H1 (cell line): ENCODE data around the gene NOL4L. TPM values are rescaled to one million over a fixed set of nuclear protein-coding genes. Genes with fewer than 3 reads are reported as not detected.

Experiments
- CTCF ChIA-PET: fragments of 300-600 bp; sonication (Branson Sonifier 250); formaldehyde crosslinking; loops from one replicate; lab custom pipeline; 2021; ENCODE audit not compliant: partially characterized antibody; lab: Charles Lee
- POLR2A ChIA-PET: fragments of 300-600 bp; sonication (Branson Sonifier 250); formaldehyde crosslinking; loops from one replicate; lab custom pipeline; 2021; ENCODE audit warnings: inconsistent platforms; ENCODE audit not compliant: partially characterized antibody; lab: Charles Lee
- DNase-seq, 2 experiments: peaks; one replicate each; pipeline versions ENCODE4 v3.0.0 to v3.0.0-alpha.2; 2010 to 2022; ENCODE audit warnings: low spot score in 2 of 2, low read depth in 1 of 2, mixed read lengths in 1 of 2
- FAIRE-seq: peaks from 2 replicates; lab custom pipeline; 2011; peaks lifted over from hg19 to GRCh38; lab: Jason Lieb, UNC
- H2AFZ ChIP-seq: 2 replicates; pipeline ENCODE4 v1.8.1; 2012; ENCODE audit warnings: low read length, inconsistent platforms
- H2AK5ac ChIP-seq: 2 replicates; pipeline ENCODE4 v1.6.1; 2013; ENCODE audit warnings: low read depth, low read length
- H2BK120ac ChIP-seq: replicated peaks from 2 replicates; pipeline ENCODE3; 2013; ENCODE audit warnings: low read depth, low read length, inconsistent platforms
- H2BK12ac ChIP-seq: 2 replicates; pipeline ENCODE4 v1.6.1; 2013; ENCODE audit warnings: low read depth, low read length
- H2BK15ac ChIP-seq: 2 replicates; pipeline ENCODE4 v1.6.1; 2013; ENCODE audit warnings: low read length
- H2BK20ac ChIP-seq: 2 replicates; pipeline ENCODE4 v1.6.1; 2013; ENCODE audit warnings: low read length
- H2BK5ac ChIP-seq: 2 replicates; pipeline ENCODE4 v1.6.1; 2013; ENCODE audit warnings: low read depth, low read length
- H3K14ac ChIP-seq: 2 replicates; pipeline ENCODE4 v1.6.1; 2013; ENCODE audit warnings: inconsistent platforms; ENCODE audit not compliant: insufficient read length
- H3K18ac ChIP-seq: 2 replicates; pipeline ENCODE4 v1.6.1; 2013; ENCODE audit warnings: low read length; ENCODE audit errors: extremely low read depth
- H3K23ac ChIP-seq: 2 replicates; pipeline ENCODE4 v1.6.1; 2013; ENCODE audit warnings: inconsistent platforms; ENCODE audit not compliant: insufficient read length
- H3K23me2 ChIP-seq: 2 replicates; pipeline ENCODE4 v1.6.1; 2013; ENCODE audit warnings: low read depth, low read length
- H3K27ac ChIP-seq: 2 replicates; pipeline ENCODE4 v1.6.1; 2011; ENCODE audit warnings: low read depth, low read length, inconsistent platforms
- H3K27me3 ChIP-seq, 4 experiments: replicated peaks in 1 of 4; 1 replicate in 1 of 4; 2 replicates in 3 of 4; pipeline versions ENCODE4 v1.6.1 to v1.8.1; 2011 to 2013; ENCODE audit warnings: low read length in 3 of 4, mild to moderate bottlenecking in 3 of 4, inconsistent platforms in 2 of 4, mixed read lengths in 2 of 4, moderate library complexity in 1 of 4; ENCODE audit not compliant: control insufficient read depth in 3 of 4, insufficient read depth in 3 of 4; ENCODE audit errors: extremely low read depth in 1 of 4
- H3K36me3 ChIP-seq, 4 experiments: 2 replicates each; pipeline versions ENCODE4 v1.6.1 to v1.8.1; 2011 to 2013; ENCODE audit warnings: mild to moderate bottlenecking in 4 of 4, low read length in 3 of 4, moderate library complexity in 2 of 4, control low read depth in 1 of 4, inconsistent platforms in 1 of 4; ENCODE audit not compliant: insufficient read depth in 4 of 4, control insufficient read depth in 2 of 4
- H3K4ac ChIP-seq: replicated peaks from 2 replicates; pipeline ENCODE3; 2013; ENCODE audit warnings: low read length, low read depth, mixed read lengths, inconsistent platforms; ENCODE audit not compliant: insufficient read length
- H3K4me1 ChIP-seq, 4 experiments: replicated peaks in 1 of 4; 1 replicate in 1 of 4; 2 replicates in 3 of 4; pipeline versions ENCODE4 v1.6.1 to v1.8.1; 2011 to 2013; ENCODE audit warnings: low read length in 3 of 4, inconsistent platforms in 2 of 4, mixed read lengths in 1 of 4; ENCODE audit not compliant: insufficient read depth in 4 of 4, control insufficient read depth in 3 of 4
- H3K4me2 ChIP-seq, 2 experiments: 2 replicates each; pipeline versions ENCODE4 v1.6.1 to v1.8.1; 2011 to 2013; ENCODE audit warnings: low read depth in 2 of 2, low read length in 2 of 2, control low read depth in 1 of 2, inconsistent platforms in 1 of 2, mild to moderate bottlenecking in 1 of 2; ENCODE audit not compliant: insufficient read depth in 1 of 2
- H3K4me3 ChIP-seq, 4 experiments: fragments of 200-600, 300-600 bp in 1 of 4; sonication (generic), shearing (Covaris generic), sonication (Bioruptor Twin) in 1 of 4; 2 replicates each; pipeline versions ENCODE4 v1.5.1 to v1.8.1; 2011 to 2016; ENCODE audit warnings: low read length in 4 of 4, low read depth in 3 of 4, control low read depth in 2 of 4, inconsistent platforms in 2 of 4, mild to moderate bottlenecking in 2 of 4, mixed read lengths in 1 of 4, moderate library complexity in 1 of 4; ENCODE audit not compliant: insufficient read depth in 2 of 4; ENCODE audit errors: extremely low read depth in 1 of 4
- H3K56ac ChIP-seq: replicated peaks from 2 replicates; pipeline ENCODE3; 2013; ENCODE audit warnings: low read depth, mild to moderate bottlenecking, mixed read lengths, low read length, inconsistent platforms; ENCODE audit not compliant: insufficient read length
- H3K79me1 ChIP-seq: 2 replicates; pipeline ENCODE4 v1.6.1; 2013; ENCODE audit warnings: low read depth, low read length, control low read depth
- H3K79me2 ChIP-seq, 2 experiments: 2 replicates each; pipeline versions ENCODE4 v1.6.1 to v1.8.1; 2012 to 2013; ENCODE audit warnings: low read length in 2 of 2, mild to moderate bottlenecking in 2 of 2, inconsistent platforms in 1 of 2; ENCODE audit not compliant: insufficient read depth in 2 of 2, control insufficient read depth in 1 of 2
- H3K9ac ChIP-seq, 4 experiments: replicated peaks in 1 of 4; 1 replicate in 1 of 4; 2 replicates in 3 of 4; pipeline versions ENCODE4 v1.6.1 to v1.8.1; 2011 to 2013; ENCODE audit warnings: low read depth in 3 of 4, low read length in 3 of 4, control low read depth in 2 of 4, mild to moderate bottlenecking in 2 of 4, moderate library complexity in 2 of 4, inconsistent platforms in 1 of 4; ENCODE audit errors: extremely low read depth in 1 of 4
- H3K9me3 ChIP-seq, 2 experiments: 2 replicates each; pipeline versions ENCODE4 v1.6.1 to v1.8.1; 2012 to 2013; ENCODE audit warnings: mild to moderate bottlenecking in 2 of 2, moderate library complexity in 2 of 2, control low read depth in 1 of 2, inconsistent platforms in 1 of 2, low read depth in 1 of 2, low read length in 1 of 2, mixed read lengths in 1 of 2; ENCODE audit not compliant: insufficient read depth in 2 of 2
- H4K20me1 ChIP-seq, 2 experiments: replicated peaks in 1 of 2; 2 replicates each; pipeline versions ENCODE3 to v1.8.1; 2011 to 2013; ENCODE audit warnings: inconsistent platforms in 2 of 2, low read length in 2 of 2, mild to moderate bottlenecking in 1 of 2; ENCODE audit not compliant: insufficient read depth in 2 of 2, control insufficient read depth in 1 of 2
- H4K5ac ChIP-seq: 2 replicates; pipeline ENCODE4 v1.6.1; 2013; ENCODE audit warnings: low read length, low read depth, mixed read lengths, inconsistent platforms; ENCODE audit not compliant: insufficient read length
- H4K8ac ChIP-seq: 2 replicates; pipeline ENCODE4 v1.8.0; 2013; ENCODE audit warnings: mild to moderate bottlenecking, moderate library complexity, low read length, inconsistent platforms; ENCODE audit not compliant: insufficient read depth; ENCODE audit errors: extremely low read depth
- H4K91ac ChIP-seq: replicated peaks from 2 replicates; pipeline ENCODE3; 2013; ENCODE audit warnings: low read length, mixed read lengths, inconsistent platforms; ENCODE audit not compliant: insufficient read length
- ASH2L ChIP-seq: fragments of 200-600, 300-600 bp; sonication (generic); IDR thresholded peaks from one replicate; pipeline ENCODE4 v1.7.1; 2017; ENCODE audit warnings: low read length
- BRCA1 ChIP-seq: IDR thresholded peaks from 2 replicates; pipeline ENCODE4 v1.6.1; 2012; ENCODE audit warnings: low read depth, low read length, improper control_type of control experiment
- CBX5 ChIP-seq: fragments of 300-800, 300-1000 bp; sonication (generic); IDR thresholded peaks from 2 replicates; pipeline ENCODE4 v1.7.1; 2016; ENCODE audit warnings: antibody characterized with exemption, low read length, low read depth
- CREB1 ChIP-seq: IDR thresholded peaks from 2 replicates; pipeline ENCODE4 v1.6.1; 2012; ENCODE audit warnings: inconsistent platforms
- GTF2F1 ChIP-seq: IDR thresholded peaks from 2 replicates; pipeline ENCODE4 v1.6.1; 2012; ENCODE audit warnings: low read depth, low read length, improper control_type of control experiment, borderline replicate concordance
- KDM1A ChIP-seq: fragments of 200-600, 300-600 bp; sonication (generic); IDR thresholded peaks from 2 replicates; pipeline ENCODE4 v1.7.1; 2016; ENCODE audit warnings: mild to moderate bottlenecking, low read length, borderline replicate concordance
- NRF1 ChIP-seq: IDR thresholded peaks from 2 replicates; pipeline ENCODE4 v1.6.1; 2011; ENCODE audit warnings: mild to moderate bottlenecking, low read depth, low read length, improper control_type of control experiment
- RAD21 ChIP-seq, 2 experiments: IDR thresholded peaks in 1 of 2; conservative IDR thresholded peaks in 1 of 2; 2 replicates each; pipeline ENCODE4 v1.6.1; 2011; ENCODE audit warnings: low read depth in 2 of 2, low read length in 2 of 2, improper control_type of control experiment in 1 of 2, inconsistent platforms in 1 of 2, mild to moderate bottlenecking in 1 of 2, moderate library complexity in 1 of 2
- SP1 ChIP-seq: IDR thresholded peaks from 2 replicates; pipeline ENCODE4 v1.6.1; 2011; ENCODE audit warnings: low read depth, low read length
- TAF1 ChIP-seq: IDR thresholded peaks from 2 replicates; pipeline ENCODE4 v1.6.1; 2011; ENCODE audit warnings: mild to moderate bottlenecking, low read depth, low read length
- WGBS, 2 experiments: shearing (Covaris generic) in 1 of 2; methylation state at CpG; one replicate each; pipeline versions ENCODE4 v1.1.6 to v1.1.7; 2013 to 2015; ENCODE audit warnings: low lambda C conversion rate in 2 of 2, mixed read lengths in 2 of 2, inconsistent platforms in 1 of 2, low coverage in 1 of 2, missing lambda C conversion rate in 1 of 2; ENCODE audit not compliant: insufficient replicate concordance in 2 of 2, insufficient coverage in 1 of 2, insufficient read length in 1 of 2; ENCODE audit errors: extremely low coverage in 1 of 2, missing lambda C conversion rate in 1 of 2; 5-methylcytosine and 5-hydroxymethylcytosine counted together
- polyA plus RNA-seq, 7 experiments: library from polyadenylated mRNA; depleted of rRNA in 3 of 7; stranded (reverse) in 5 of 7; unstranded in 2 of 7; fragments of >200 nt in 5 of 7; fragments of 200-250 nt in 2 of 7; gene quantifications; 1 replicate in 5 of 7; 2 replicates in 1 of 7; 4 replicates in 1 of 7; pipeline versions ENCODE4 v1.2.1 to v1.2.3, GENCODE V29; 2011 to 2013; ENCODE audit warnings: missing spikeins in 2 of 7, mixed read lengths in 2 of 7
- total RNA-seq: library from RNA; stranded (reverse); fragmentation: NEBNext Ultra II Directional; extraction: Animal tissue kit (Norgen Biotek cat#: 25700); gene quantifications from 2 replicates; pipeline ENCODE4 v1.2.1, GENCODE V29; 2021
- TF ChIP-seq, protein P1 (sequence below): IDR thresholded peaks from 2 replicates; pipeline ENCODE4 v1.6.1; 2012; ENCODE audit warnings: low read length, inconsistent platforms

The NOL4L gene
- total and polyA plus RNA-seq, 2 of the 8 experiments (the other 6 are each of a cell fraction or from before 2014, with no cell fraction given) = 15.3 to 23.7 TPM

DNA sequence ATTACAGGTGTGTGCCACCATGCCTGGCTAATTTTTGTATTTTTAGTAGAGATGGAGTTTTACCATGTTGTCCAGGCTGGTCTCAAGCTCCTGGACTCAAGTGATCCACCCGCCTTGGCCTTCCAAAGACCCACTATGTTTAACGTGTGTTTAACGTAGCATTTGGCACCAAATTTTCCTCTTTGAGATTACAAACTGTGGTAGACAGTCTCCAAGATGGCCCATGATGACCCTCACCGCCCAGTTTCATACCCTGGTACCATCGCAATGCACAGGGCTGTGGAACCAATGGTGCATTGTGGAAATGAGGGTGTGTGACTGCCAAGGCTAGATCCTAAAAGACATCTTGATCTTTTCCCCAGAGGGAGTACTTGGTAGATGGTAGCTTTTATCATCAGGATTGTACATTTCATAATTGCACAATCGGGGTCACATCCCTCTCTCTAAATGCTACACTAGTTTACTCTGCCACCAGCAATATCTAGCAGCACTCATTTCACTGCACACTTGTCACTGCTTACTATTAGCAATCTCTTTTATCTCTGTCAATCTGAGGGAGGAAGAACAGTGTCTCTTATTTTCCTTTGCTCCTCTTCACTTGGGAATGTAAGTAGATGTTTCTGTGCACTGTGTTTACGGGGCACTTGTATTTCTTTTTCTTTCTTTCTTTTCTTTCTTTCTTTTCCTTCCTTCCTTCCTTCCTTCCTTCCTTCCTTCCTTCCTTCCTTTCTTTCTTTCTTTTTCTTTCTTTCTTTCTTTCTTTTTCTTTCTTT is 96.9 kb downstream of the NOL4L start:
- no peak overlapping the region for H3K4me3 ChIP-seq
- no peak overlapping the region for H2BK20ac ChIP-seq
- H3K79me2 ChIP-seq = no peaks in the 10 kb centered on the region
- H3K36me3 ChIP-seq = no peaks in the 10 kb centered on the region
- no peaks in the 10 kb centered on the region for H3K27me3 ChIP-seq
- H2BK5ac ChIP-seq = no peak overlapping the region
- H2BK120ac ChIP-seq = no peak overlapping the region
- no peak overlapping the region for H3K14ac ChIP-seq
- no peak overlapping the region for H2BK12ac ChIP-seq
- ChIA-PET POLR2A (no interaction called here), CTCF (interaction anchor here (0.6 kb wide), 1 partner anchor 47 kb away, joined by 3 read pairs; no protein-coding TSS in a partner anchor)
- H3K4me1 ChIP-seq = peaks cover 0 to 4% (median 1%) of the 10 kb centered on the region in 4 experiments; a peak in 1 of 7 replicates
- no peak overlapping the region for H3K4me2 ChIP-seq
- no peak overlapping the region for H3K9ac ChIP-seq
- no peak overlapping the region for H4K5ac ChIP-seq
- FAIRE-seq = no peak
- no peak overlapping the region for H4K91ac ChIP-seq
- no peak for DNase-seq
- no peak overlapping the region for H3K4ac ChIP-seq
- WGBS, 2 experiments = 91% methylated on average over 7 of the region's 7 CpGs; no CpG with 5 or more reads in 1 of the 2 experiments
- H3K56ac ChIP-seq = no peak overlapping the region
- no peaks in the 10 kb centered on the region for H3K79me1 ChIP-seq
- no peaks in the 10 kb centered on the region for H4K20me1 ChIP-seq
- H3K23me2 ChIP-seq = peaks cover 8% of the 10 kb centered on the region; the same call in 1 of the 2 replicates
- H4K8ac ChIP-seq = no peak overlapping the region
- H3K18ac ChIP-seq = no peak overlapping the region
- H3K9me3 ChIP-seq = peaks cover 0 to 4% of the 10 kb centered on the region in 2 experiments; a peak in 1 of 4 replicates
- no peak overlapping the region for H3K27ac ChIP-seq
- no peak overlapping the region for H2AK5ac ChIP-seq
- no peak overlapping the region for H3K23ac ChIP-seq
- no peak overlapping the region for H2AFZ ChIP-seq
- H2BK15ac ChIP-seq = no peak overlapping the region
- TF ChIP-seq ASH2L = no peak
- no peak for TF ChIP-seq CREB1
- TF ChIP-seq NRF1 = no peak
- TF ChIP-seq BRCA1 = no peak
- no peak for TF ChIP-seq GTF2F1
- TF ChIP-seq, protein P1, sequence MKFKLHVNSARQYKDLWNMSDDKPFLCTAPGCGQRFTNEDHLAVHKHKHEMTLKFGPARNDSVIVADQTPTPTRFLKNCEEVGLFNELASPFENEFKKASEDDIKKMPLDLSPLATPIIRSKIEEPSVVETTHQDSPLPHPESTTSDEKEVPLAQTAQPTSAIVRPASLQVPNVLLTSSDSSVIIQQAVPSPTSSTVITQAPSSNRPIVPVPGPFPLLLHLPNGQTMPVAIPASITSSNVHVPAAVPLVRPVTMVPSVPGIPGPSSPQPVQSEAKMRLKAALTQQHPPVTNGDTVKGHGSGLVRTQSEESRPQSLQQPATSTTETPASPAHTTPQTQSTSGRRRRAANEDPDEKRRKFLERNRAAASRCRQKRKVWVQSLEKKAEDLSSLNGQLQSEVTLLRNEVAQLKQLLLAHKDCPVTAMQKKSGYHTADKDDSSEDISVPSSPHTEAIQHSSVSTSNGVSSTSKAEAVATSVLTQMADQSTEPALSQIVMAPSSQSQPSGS = no peak
- no peak for TF ChIP-seq CBX5
- TF ChIP-seq TAF1 = no peak
- TF ChIP-seq SP1 = no peak
- no peak for TF ChIP-seq RAD21 (IDR thresholded peaks at IDR 0.05 in 1 of 2, conservative IDR thresholded peaks at IDR 0.05 in 1 of 2; ENCODE audit: low read depth in 2 of 2, low read length in 2 of 2)
- no peak for TF ChIP-seq KDM1A
